SJCRH30 (cell line): ENCODE measurements around the gene KDELR3. TPM values are rescaled to one million over a fixed set of nuclear protein-coding genes. Genes with fewer than 3 reads are reported as not detected.
A peak's percentile ranks its signal among the peaks of the same experiment; 100 is the strongest.
"Not testable (repeated sequence)": the region's sequence is repeated elsewhere in the genome, so short reads cannot be mapped to it uniquely, and the experiment has no call there.

ENCODE experiments used
- DNase-seq, 2 experiments: peaks; one replicate each; pipeline ENCODE4 v3.0.0-alpha.2; 2015 to 2020
- H3K27ac ChIP-seq: fragments of 250-450 bp; sonication (Bioruptor Pico); 2 replicates; pipeline ENCODE4 v1.5.1; 2020; ENCODE audit warnings: mild to moderate bottlenecking, moderate library complexity
- H3K27me3 ChIP-seq: fragments of 250-450 bp; sonication (Bioruptor Pico); 2 replicates; pipeline ENCODE4 v1.5.1; 2020; ENCODE audit warnings: mild to moderate bottlenecking, moderate library complexity
- H3K36me3 ChIP-seq: fragments of 250-450 bp; sonication (Bioruptor Pico); 2 replicates; pipeline ENCODE4 v1.5.1; 2020; ENCODE audit warnings: mild to moderate bottlenecking, moderate library complexity
- H3K4me1 ChIP-seq: fragments of 250-450 bp; sonication (Bioruptor Pico); 2 replicates; pipeline ENCODE4 v1.5.1; 2020; ENCODE audit warnings: mild to moderate bottlenecking, moderate library complexity
- H3K4me3 ChIP-seq: fragments of 250-450 bp; sonication (Bioruptor Pico); 2 replicates; pipeline ENCODE4 v1.5.1; 2020; ENCODE audit warnings: mild to moderate bottlenecking, moderate library complexity
- H3K9me3 ChIP-seq: fragments of 250-450 bp; sonication (Bioruptor Pico); replicated peaks from 2 replicates; pipeline ENCODE4 v1.5.1; 2020; ENCODE audit warnings: mild to moderate bottlenecking, moderate library complexity
- total RNA-seq: library from RNA; depleted of rRNA; stranded (reverse); fragments of >200 nt; shearing (Covaris generic); gene quantifications from 2 replicates; pipeline ENCODE4 v1.2.3, GENCODE V29; 2014

KDELR3 gene
- total RNA-seq, 1 experiment from 2014 or later: 2.3 TPM

DNA sequence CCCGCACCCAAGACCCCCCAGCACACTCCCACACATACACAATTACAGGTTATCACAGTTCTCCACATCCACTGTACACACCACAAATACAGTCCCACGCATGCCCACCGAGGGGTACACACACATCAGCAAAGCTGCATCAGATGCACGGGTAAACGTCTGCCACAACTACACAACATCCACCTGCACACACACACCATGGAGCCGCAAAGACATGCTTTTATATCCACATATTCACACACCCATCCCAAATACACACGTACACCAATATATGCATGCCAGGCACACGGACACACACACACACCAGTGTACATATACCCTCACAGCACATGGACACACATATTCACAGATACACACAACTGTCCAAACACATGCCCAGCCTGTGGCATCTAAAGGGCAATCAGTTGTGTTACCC is 7.5 kb upstream of the KDELR3 start:
- peaks cover 39% of the 10 kb centered on the region for H3K27me3 ChIP-seq
- H3K4me3 ChIP-seq: no peak overlapping the region

GRCh38 chr22:38461057-38461413 is 6.9 kb upstream of the KDELR3 start:
- Histone ChIP-seq H3K9me3 (no peaks in the 10 kb centered on the region), H3K4me3 (no peak overlapping the region; the same call in 1 of the 2 replicates), H3K27me3 (peaks cover 45% of the 10 kb centered on the region), H3K4me1 (peaks cover 5% of the 10 kb centered on the region), H3K36me3 (no peaks in the 10 kb centered on the region), H3K27ac (no peak overlapping the region)
- DNase-seq: no peak

More for the DNA sequence above, 7.5 kb upstream of the KDELR3 start:
- no peak for DNase-seq
- no peaks in the 10 kb centered on the region for H3K9me3 ChIP-seq
- H3K36me3 ChIP-seq: no peaks in the 10 kb centered on the region
- no peak overlapping the region for H3K27ac ChIP-seq
- peaks cover 5% of the 10 kb centered on the region for H3K4me1 ChIP-seq

DNA sequence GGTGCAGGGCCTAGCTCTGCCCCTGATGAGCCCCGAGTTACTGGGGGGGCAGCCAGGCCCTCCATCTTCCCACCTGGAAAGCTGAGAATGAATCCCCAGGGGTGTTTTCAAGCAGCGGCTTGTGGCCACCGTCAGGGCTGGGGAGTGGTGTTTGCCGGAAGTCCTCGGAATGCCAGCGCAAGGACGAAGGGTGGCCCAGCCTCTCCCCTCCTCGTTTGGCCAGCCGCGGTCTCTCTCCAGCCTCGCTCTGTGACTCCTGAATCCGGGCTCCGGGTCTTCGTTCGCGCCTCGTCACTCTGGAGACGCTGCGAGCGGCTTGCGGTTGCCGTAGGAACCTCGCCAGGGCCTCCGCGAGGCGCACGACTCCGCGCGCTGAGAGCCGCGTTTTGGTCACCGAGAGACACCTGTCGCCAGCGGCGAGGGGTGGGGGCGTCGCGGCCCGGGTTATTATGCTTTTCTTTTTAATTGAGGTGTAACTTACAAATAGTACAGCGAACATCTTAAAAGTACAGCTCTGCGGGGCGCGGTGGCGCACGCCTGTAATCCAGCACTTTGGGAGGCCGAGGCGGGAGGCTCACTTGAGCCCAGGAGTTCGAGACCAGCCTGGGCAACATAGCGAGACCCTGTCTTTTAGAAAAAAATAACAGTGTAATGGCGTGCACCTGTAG is 6.3 kb upstream of the KDELR3 start:
- H3K27me3 ChIP-seq: peaks cover 46% of the 10 kb centered on the region
- H3K4me3 ChIP-seq: no peak overlapping the region; the same call in 1 of the 2 replicates
- H3K9me3 ChIP-seq: no peaks in the 10 kb centered on the region
- DNase-seq: peak; percentile 85 to 89
- no peaks in the 10 kb centered on the region for H3K36me3 ChIP-seq
- H3K27ac ChIP-seq: no peak overlapping the region
- peaks cover 5% of the 10 kb centered on the region for H3K4me1 ChIP-seq

GRCh38 chr22:38462960-38463784 is 4.7 kb upstream of the KDELR3 start:
- H3K27ac ChIP-seq: no peak overlapping the region
- H3K27me3 ChIP-seq: peaks cover 42% of the 10 kb centered on the region
- peak overlapping the region; percentile 19 for H3K4me3 ChIP-seq
- DNase-seq: peak; percentile 56 to 60
- H3K36me3 ChIP-seq: no peaks in the 10 kb centered on the region
- no peaks in the 10 kb centered on the region for H3K9me3 ChIP-seq
- H3K4me1 ChIP-seq: peaks cover 5% of the 10 kb centered on the region

- no peaks in the 10 kb centered on the region for H3K9me3 ChIP-seq
- DNase-seq: no peak
- peaks cover 5% of the 10 kb centered on the region for H3K4me1 ChIP-seq
- H3K4me3 ChIP-seq: no peak overlapping the region
- peaks cover 36% of the 10 kb centered on the region for H3K27me3 ChIP-seq
- H3K27ac ChIP-seq: no peak overlapping the region
- no peaks in the 10 kb centered on the region for H3K36me3 ChIP-seq
These were observed 2.8 kb upstream of the KDELR3 start for GRCh38 chr22:38464992-38465672.

- peaks cover 36% of the 10 kb centered on the region for H3K27me3 ChIP-seq
- H3K27ac ChIP-seq: no peak overlapping the region
- H3K4me3 ChIP-seq: no peak overlapping the region
- H3K36me3 ChIP-seq: no peaks in the 10 kb centered on the region
- peaks cover 5% of the 10 kb centered on the region for H3K4me1 ChIP-seq
- DNase-seq: no peak
- H3K9me3 ChIP-seq: no peaks in the 10 kb centered on the region
These were observed 2.0 kb upstream of the KDELR3 start for GRCh38 chr22:38465673-38466490.

DNA sequence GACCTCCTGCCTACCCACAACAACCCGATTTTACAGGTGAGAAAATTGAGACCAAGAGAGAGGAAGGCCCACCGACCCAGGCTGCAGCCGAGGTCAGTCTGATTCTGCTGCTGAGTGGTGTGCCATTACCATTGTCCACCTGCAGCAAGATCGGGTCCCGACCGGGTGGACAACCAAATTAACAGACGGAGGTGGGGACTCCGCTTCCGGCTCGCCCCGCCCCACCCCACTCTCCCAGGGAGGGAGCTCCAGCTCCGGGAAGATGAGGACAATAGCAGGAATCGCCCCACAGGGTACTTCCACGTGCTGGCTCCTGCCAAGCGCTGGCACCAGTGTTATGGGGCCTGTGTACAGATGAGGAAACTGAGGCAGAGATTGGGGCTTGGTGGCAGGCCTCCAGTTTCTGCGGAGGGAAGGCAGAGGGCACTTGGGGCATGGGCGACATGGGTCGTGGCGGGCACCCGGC is 425 bp upstream of the KDELR3 start:
- Histone ChIP-seq H3K9me3 (no peaks in the 10 kb centered on the region), H3K27me3 (peaks cover 30% of the 10 kb centered on the region), H3K36me3 (no peaks in the 10 kb centered on the region), H3K4me3 (peak overlapping the region; percentile 59), H3K27ac (no peak overlapping the region), H3K4me1 (peaks cover 5% of the 10 kb centered on the region)
- DNase-seq: no peak

GRCh38 chr22:38468443-38469305 is 778 bp downstream of the KDELR3 start:
- no peak overlapping the region for H3K27ac ChIP-seq
- H3K4me1 ChIP-seq: peaks cover under 1% of the 10 kb centered on the region
- peaks cover 25% of the 10 kb centered on the region for H3K27me3 ChIP-seq
- DNase-seq: no peak
- H3K36me3 ChIP-seq: no peaks in the 10 kb centered on the region
- peak overlapping the region; percentile 59 for H3K4me3 ChIP-seq
- no peaks in the 10 kb centered on the region for H3K9me3 ChIP-seq

- Histone ChIP-seq H3K4me1 (no peaks in the 10 kb centered on the region; the same call in 1 of the 2 replicates), H3K27me3 (peaks cover 20% of the 10 kb centered on the region), H3K4me3 (no peak overlapping the region), H3K27ac (no peak overlapping the region), H3K9me3 (no peaks in the 10 kb centered on the region), H3K36me3 (no peaks in the 10 kb centered on the region)
- DNase-seq: no peak
These were observed 1.4 kb downstream of the KDELR3 start for GRCh38 chr22:38469306-38469781.

- not testable (repeated sequence) for H3K36me3 ChIP-seq, H3K27ac ChIP-seq, H3K4me3 ChIP-seq, DNase-seq, H3K9me3 ChIP-seq, H3K4me1 ChIP-seq
- peaks cover 20% of the 10 kb centered on the region for H3K27me3 ChIP-seq
These were observed 2.3 kb downstream of the KDELR3 start for GRCh38 chr22:38470179-38470578.

DNA sequence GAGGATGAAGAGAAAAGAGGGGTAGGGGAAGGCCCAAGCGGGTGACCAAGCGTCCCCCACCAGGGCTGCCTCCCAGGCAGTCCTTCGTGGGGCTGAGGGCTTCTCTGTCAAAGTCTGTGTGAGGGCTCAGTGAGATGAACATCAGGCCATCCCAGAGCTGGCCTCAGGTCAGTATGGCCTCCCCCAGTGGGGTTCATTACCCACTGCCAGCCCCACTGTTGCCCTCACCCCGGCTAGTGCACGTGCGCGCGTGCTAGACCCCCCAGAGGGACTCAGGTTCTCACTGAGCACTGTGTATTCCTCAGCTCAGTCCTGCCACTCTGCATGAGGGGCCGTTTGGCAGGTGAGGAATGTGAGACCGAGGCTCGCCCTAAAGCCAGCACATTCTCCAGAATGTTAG is 3.3 kb downstream of the KDELR3 start:
- H3K27ac ChIP-seq: no peak overlapping the region
- H3K4me3 ChIP-seq: no peak overlapping the region
- H3K4me1 ChIP-seq: no peaks in the 10 kb centered on the region; the same call in 1 of the 2 replicates
- no peak for DNase-seq
- no peaks in the 10 kb centered on the region for H3K36me3 ChIP-seq
- H3K9me3 ChIP-seq: no peaks in the 10 kb centered on the region
- H3K27me3 ChIP-seq: peaks cover 9% of the 10 kb centered on the region

DNA sequence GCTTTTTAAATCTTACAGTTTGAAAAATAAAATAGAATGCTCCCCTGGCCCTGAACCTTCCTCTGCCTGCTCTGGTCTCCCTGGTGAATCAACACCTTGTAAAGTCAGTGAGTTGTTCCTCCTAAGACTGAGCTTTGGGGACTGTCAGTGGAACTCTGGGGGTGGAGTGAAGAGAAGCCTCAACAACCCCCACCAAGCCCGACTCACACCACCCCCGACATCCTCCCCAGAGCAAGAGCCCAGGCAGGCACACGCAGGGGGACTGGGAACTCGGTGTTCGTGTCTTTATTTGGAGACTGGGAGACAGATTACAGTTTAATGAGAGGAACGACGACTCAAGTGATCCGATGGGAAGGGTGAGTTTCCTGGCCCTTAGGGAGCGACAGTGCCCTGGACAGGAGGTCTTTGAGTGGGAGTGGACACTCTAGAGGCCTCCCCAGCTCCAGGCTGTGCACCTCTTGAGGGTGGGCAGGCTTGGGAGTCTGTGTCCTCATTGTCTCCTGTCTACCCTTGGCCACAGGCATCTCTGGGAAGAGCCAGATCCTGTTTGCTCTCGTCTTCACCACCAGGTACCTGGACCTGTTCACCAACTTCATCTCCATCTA is 6.2 kb downstream of the KDELR3 start:
- Histone ChIP-seq H3K36me3 (no peaks in the 10 kb centered on the region), H3K27ac (no peak overlapping the region), H3K27me3 (no peaks in the 10 kb centered on the region), H3K9me3 (no peaks in the 10 kb centered on the region), H3K4me1 (no peaks in the 10 kb centered on the region), H3K4me3 (no peak overlapping the region)
- no peak for DNase-seq

DNA sequence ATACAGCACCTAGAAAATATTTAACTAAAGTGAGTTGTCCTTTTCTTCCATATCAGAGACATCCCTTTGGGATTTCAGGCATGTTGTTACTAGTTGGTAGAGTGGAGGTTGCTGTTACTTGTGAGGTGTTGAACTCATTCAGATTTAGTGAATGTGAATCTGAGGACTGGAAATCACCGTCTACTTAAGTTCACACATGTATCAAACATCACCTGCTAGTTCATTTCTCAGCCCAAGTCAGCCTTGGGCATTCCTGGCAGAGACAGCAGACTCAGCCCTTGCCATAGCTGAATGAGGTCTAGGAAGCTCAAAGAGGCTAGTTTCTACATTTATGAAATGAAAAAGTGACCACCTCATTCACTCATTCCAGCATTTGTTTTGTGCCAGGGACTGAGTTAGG is 9.7 kb downstream of the KDELR3 start:
- H3K27ac ChIP-seq: no peak overlapping the region
- H3K36me3 ChIP-seq: peaks cover 20% of the 10 kb centered on the region
- DNase-seq: no peak

More for the DNA sequence above, 9.7 kb downstream of the KDELR3 start:
- no peaks in the 10 kb centered on the region for H3K4me1 ChIP-seq
- H3K4me3 ChIP-seq: no peak overlapping the region
- no peaks in the 10 kb centered on the region for H3K27me3 ChIP-seq
- no peaks in the 10 kb centered on the region for H3K9me3 ChIP-seq
